Chondrocyte (in vitro differentiated cells): ENCODE measurements around the gene SPAAR. TPM values are rescaled to one million over a fixed set of nuclear protein-coding genes. Genes with fewer than 3 reads are reported as not detected.

Experiments
- DNase-seq: peaks from one replicate; pipeline ENCODE4 v3.0.0; 2021; ENCODE audit warnings: mixed read lengths, low spot score
- H3K27ac Mint-ChIP-seq: one replicate; pipeline ENCODE4 v1.8.0; 2021; ENCODE audit warnings: mild to moderate bottlenecking, moderate library complexity, mixed read lengths; ENCODE audit not compliant: unreplicated experiment
- H3K27me3 Mint-ChIP-seq: 2 replicates; pipeline ENCODE4 v1.8.0; 2021; ENCODE audit warnings: low read depth, mixed read lengths
- H3K36me3 Mint-ChIP-seq: 2 replicates; pipeline ENCODE4 v1.8.0; 2021; ENCODE audit warnings: low read depth, mixed read lengths
- H3K4me1 Mint-ChIP-seq: 2 replicates; pipeline ENCODE4 v1.8.0; 2021; ENCODE audit warnings: low read depth, mild to moderate bottlenecking, mixed read lengths
- H3K4me3 Mint-ChIP-seq: one replicate; pipeline ENCODE4 v1.8.0; 2021; ENCODE audit warnings: mild to moderate bottlenecking, moderate library complexity, mixed read lengths; ENCODE audit not compliant: unreplicated experiment
- H3K9me3 Mint-ChIP-seq: 2 replicates; pipeline ENCODE4 v1.8.0; 2021; ENCODE audit warnings: low read depth, mixed read lengths
- CTCF ChIP-seq: fragments of 200-600 bp; sonication (generic); IDR thresholded peaks from 2 replicates; pipeline ENCODE4 v1.5.0; 2021; ENCODE audit warnings: antibody characterized with exemption, mild to moderate bottlenecking, moderate library complexity
- total RNA-seq: library from RNA; stranded (reverse); gene quantifications from 3 replicates; pipeline ENCODE4 v1.2.1, GENCODE V29; 2021

The SPAAR gene
- total RNA-seq, 1 donor from 2014 or later, result 0.70 TPM

GRCh38 chr9:35864695-35865255 is 44.5 kb upstream of the SPAAR start:
- H3K36me3 Mint-ChIP-seq, result no peaks in the 10 kb centered on the region

GRCh38 chr9:35867538-35867937 is 41.8 kb upstream of the SPAAR start:
- H3K36me3 Mint-ChIP-seq, result no peaks in the 10 kb centered on the region
- DNase-seq, result no peak

More at GRCh38 chr9:35864695-35865255, 44.5 kb upstream of the SPAAR start:
- no peak overlapping the region for H3K4me3 Mint-ChIP-seq
- no peak overlapping the region for H3K27ac Mint-ChIP-seq
- no peaks in the 10 kb centered on the region for H3K9me3 Mint-ChIP-seq
- H3K27me3 Mint-ChIP-seq, result peaks cover 26% of the 10 kb centered on the region
- no peak for TF ChIP-seq CTCF
- H3K4me1 Mint-ChIP-seq, result no peaks in the 10 kb centered on the region
- no peak for DNase-seq

GRCh38 chr9:35868933-35869332 is 40.4 kb upstream of the SPAAR start:
- Mint-ChIP-seq H3K27ac (no peak overlapping the region), H3K27me3 (peaks cover 1% of the 10 kb centered on the region), H3K9me3 (no peaks in the 10 kb centered on the region), H3K36me3 (no peaks in the 10 kb centered on the region), H3K4me3 (no peak overlapping the region), H3K4me1 (no peaks in the 10 kb centered on the region)
- no peak for DNase-seq
- no peak for TF ChIP-seq CTCF

More at GRCh38 chr9:35867538-35867937, 41.8 kb upstream of the SPAAR start:
- no peaks in the 10 kb centered on the region for H3K4me1 Mint-ChIP-seq
- no peaks in the 10 kb centered on the region for H3K9me3 Mint-ChIP-seq
- no peak overlapping the region for H3K27ac Mint-ChIP-seq
- no peak for TF ChIP-seq CTCF
- H3K27me3 Mint-ChIP-seq, result peaks cover 7% of the 10 kb centered on the region
- H3K4me3 Mint-ChIP-seq, result no peak overlapping the region

- Mint-ChIP-seq H3K27me3 (no peaks in the 10 kb centered on the region), H3K4me3 (no peak overlapping the region), H3K9me3 (no peaks in the 10 kb centered on the region), H3K36me3 (no peaks in the 10 kb centered on the region), H3K27ac (no peak overlapping the region), H3K4me1 (no peaks in the 10 kb centered on the region)
- no peak for DNase-seq
- no peak for TF ChIP-seq CTCF
Observed at GRCh38 chr9:35869621-35870216, 39.6 kb upstream of the SPAAR start.

DNA sequence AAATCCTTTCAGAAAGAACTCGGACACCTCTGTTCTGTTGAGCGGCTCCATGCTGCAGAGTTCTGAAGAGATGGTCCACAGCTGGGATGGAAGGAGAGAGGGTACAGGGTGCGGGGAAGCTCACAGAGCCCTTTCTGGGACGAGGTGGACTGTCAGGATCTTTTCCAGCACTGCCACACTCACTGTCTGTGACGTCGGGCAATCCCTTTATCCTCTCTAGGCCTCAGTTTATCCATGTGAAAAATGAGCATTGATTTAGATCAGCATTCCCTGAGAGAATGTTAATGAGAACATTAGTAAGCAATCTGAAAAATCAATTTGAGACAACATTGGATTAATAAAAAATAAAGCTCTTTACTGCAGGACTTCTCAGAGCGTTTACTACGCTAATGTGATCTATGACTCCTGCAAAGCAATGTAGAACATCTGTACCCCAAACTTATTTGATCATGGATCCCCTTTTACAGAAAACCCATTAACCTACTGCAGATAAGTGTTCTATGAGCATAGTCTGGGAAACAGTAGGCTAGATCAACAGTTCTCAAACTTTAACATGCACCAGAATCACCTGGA is 38.9 kb upstream of the SPAAR start, which contains the start of gene OR13J1:
Gene OR13J1 (minus strand): TSS at position 51 of the 573 bp plus-strand sequence. CDS start 0 bp downstream, at position 51.
- peaks cover 1% of the 10 kb centered on the region for H3K9me3 Mint-ChIP-seq
- H3K4me3 Mint-ChIP-seq, result no peak within 1 kb of the TSS
- peaks cover under 1% of the 10 kb centered on the region for H3K36me3 Mint-ChIP-seq
- TF ChIP-seq CTCF, result no peak
- no peak for DNase-seq
- H3K27ac Mint-ChIP-seq, result no peak within 1 kb of the TSS
- H3K27me3 Mint-ChIP-seq, result peaks cover 4% of the 10 kb centered on the region
- H3K4me1 Mint-ChIP-seq, result no peaks in the 10 kb centered on the region
